ENCODE data around the gene SLIT3.

The SLIT3 gene

GRCh38 chr5:169081000-169081724, 219.8 kb downstream of the SLIT3 start:
- TF ChIP-seq, protein P1, sequence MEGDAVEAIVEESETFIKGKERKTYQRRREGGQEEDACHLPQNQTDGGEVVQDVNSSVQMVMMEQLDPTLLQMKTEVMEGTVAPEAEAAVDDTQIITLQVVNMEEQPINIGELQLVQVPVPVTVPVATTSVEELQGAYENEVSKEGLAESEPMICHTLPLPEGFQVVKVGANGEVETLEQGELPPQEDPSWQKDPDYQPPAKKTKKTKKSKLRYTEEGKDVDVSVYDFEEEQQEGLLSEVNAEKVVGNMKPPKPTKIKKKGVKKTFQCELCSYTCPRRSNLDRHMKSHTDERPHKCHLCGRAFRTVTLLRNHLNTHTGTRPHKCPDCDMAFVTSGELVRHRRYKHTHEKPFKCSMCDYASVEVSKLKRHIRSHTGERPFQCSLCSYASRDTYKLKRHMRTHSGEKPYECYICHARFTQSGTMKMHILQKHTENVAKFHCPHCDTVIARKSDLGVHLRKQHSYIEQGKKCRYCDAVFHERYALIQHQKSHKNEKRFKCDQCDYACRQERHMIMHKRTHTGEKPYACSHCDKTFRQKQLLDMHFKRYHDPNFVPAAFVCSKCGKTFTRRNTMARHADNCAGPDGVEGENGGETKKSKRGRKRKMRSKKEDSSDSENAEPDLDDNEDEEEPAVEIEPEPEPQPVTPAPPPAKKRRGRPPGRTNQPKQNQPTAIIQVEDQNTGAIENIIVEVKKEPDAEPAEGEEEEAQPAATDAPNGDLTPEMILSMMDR (IDR thresholded peaks at IDR 0.05): no peak
- Histone ChIP-seq H3K27ac (no peak overlapping the region), H3K9ac (no peak overlapping the region)

DNA sequence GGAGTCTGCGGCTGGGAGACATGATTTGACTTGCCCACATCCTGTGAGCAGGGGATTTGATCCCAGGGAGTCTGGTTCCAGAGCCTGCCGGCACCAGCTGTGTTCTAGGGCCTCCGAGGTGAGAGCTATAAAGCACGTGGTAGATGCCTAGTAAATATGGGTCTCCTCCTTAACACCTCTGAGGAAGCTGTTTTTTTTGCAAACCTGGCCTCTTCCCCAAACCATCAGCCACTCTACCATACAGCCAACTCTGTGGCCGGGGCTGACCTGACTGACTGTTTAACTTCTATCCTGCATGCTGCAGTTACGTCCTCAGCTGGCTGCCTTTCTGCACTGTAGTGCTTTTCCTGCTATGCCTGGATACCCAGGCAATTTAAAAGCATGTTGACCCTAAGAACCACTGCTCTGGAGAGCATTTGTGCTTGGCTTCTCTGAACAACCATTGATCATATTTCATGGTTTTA, 220.5 kb downstream of the SLIT3 start:
- no peak overlapping the region for H3K4me2 ChIP-seq (ENCODE audit: low read length)
- no peaks in the 10 kb centered on the region for H3K9me3 ChIP-seq (ENCODE audit: control insufficient read depth, low read length)
- H3K36me3 ChIP-seq (ENCODE audit: control insufficient read depth, insufficient read depth, low read length): no peaks in the 10 kb centered on the region
- H3K79me2 ChIP-seq: peaks cover 11% of the 10 kb centered on the region
- no peaks in the 10 kb centered on the region for H3K27me3 ChIP-seq (ENCODE audit: control insufficient read depth, insufficient read depth, low read length)
- H3K4me1 ChIP-seq: no peaks in the 10 kb centered on the region
- H2AFZ ChIP-seq: no peak overlapping the region
- H3K27ac ChIP-seq: no peak overlapping the region
- TF ChIP-seq, protein P1 (IDR thresholded peaks at IDR 0.05): no peak
- H3K4me3 ChIP-seq (ENCODE audit: low read depth, low read length): no peak overlapping the region
- no peak overlapping the region for H3K9ac ChIP-seq

More at GRCh38 chr5:169081000-169081724, 219.8 kb downstream of the SLIT3 start:
- no peak overlapping the region for H2AFZ ChIP-seq
- no peaks in the 10 kb centered on the region for H3K27me3 ChIP-seq (ENCODE audit: control insufficient read depth, insufficient read depth, low read length)
- H3K36me3 ChIP-seq (ENCODE audit: control insufficient read depth, insufficient read depth, low read length): no peaks in the 10 kb centered on the region
- H3K4me2 ChIP-seq (ENCODE audit: low read length): no peak overlapping the region
- no peaks in the 10 kb centered on the region for H3K4me1 ChIP-seq
- no peaks in the 10 kb centered on the region for H3K9me3 ChIP-seq (ENCODE audit: control insufficient read depth, low read length)
- no peak overlapping the region for H3K4me3 ChIP-seq (ENCODE audit: low read depth, low read length)
- peaks cover 17% of the 10 kb centered on the region for H3K79me2 ChIP-seq

DNA sequence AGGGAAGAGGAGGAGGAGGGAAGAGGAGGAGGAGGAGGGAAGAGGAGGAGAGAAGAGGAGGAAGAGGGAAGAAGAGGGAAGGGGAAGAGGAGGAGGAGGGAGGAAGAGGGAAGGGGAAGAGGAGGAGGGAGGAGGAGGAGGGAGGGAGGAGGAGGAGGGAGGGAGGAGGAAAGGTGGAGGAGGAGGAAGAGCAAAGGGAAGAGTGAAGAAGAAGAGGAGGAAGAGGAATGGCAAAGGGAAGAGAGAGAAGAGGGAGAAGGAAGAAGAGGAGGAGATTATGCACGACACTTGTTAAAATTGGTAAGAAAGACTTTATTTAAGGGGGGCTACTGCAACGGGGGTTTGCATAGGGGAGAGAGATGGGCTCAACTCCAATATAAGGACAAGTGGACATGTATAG, 221.2 kb downstream of the SLIT3 start:
- no peaks in the 10 kb centered on the region for H3K27me3 ChIP-seq (ENCODE audit: control insufficient read depth, insufficient read depth, low read length)
- H3K4me2 ChIP-seq (ENCODE audit: low read length): no peak overlapping the region
- H3K79me2 ChIP-seq: peaks cover 8% of the 10 kb centered on the region
- H3K9me3 ChIP-seq (ENCODE audit: control insufficient read depth, low read length): no peaks in the 10 kb centered on the region
- H3K4me3 ChIP-seq (ENCODE audit: low read depth, low read length): no peak overlapping the region
- no peaks in the 10 kb centered on the region for H3K4me1 ChIP-seq
- no peaks in the 10 kb centered on the region for H3K36me3 ChIP-seq (ENCODE audit: control insufficient read depth, insufficient read depth, low read length)
- no peak overlapping the region for H3K27ac ChIP-seq
- H2AFZ ChIP-seq: no peak overlapping the region
- H3K9ac ChIP-seq: no peak overlapping the region
- TF ChIP-seq, protein P1 (IDR thresholded peaks at IDR 0.05): no peak

GRCh38 chr5:169074839-169075238, 226.1 kb downstream of the SLIT3 start:
- Histone ChIP-seq H3K4me3 (ENCODE audit: low read depth, low read length) (no peak overlapping the region), H3K27ac (no peak overlapping the region), H3K4me1 (peaks cover 13% of the 10 kb centered on the region), H3K9ac (no peak overlapping the region), H3K36me3 (ENCODE audit: control insufficient read depth, insufficient read depth, low read length) (no peaks in the 10 kb centered on the region), H3K9me3 (ENCODE audit: control insufficient read depth, low read length) (no peaks in the 10 kb centered on the region), H3K27me3 (ENCODE audit: control insufficient read depth, insufficient read depth, low read length) (no peaks in the 10 kb centered on the region), H3K79me2 (peaks cover 6% of the 10 kb centered on the region), H2AFZ (no peak overlapping the region), H3K4me2 (ENCODE audit: low read length) (no peak overlapping the region)
- TF ChIP-seq, protein P1 (IDR thresholded peaks at IDR 0.05): no peak

- Histone ChIP-seq H2AFZ (no peak overlapping the region), H3K4me2 (ENCODE audit: low read length) (no peak overlapping the region), H3K79me2 (peaks cover 6% of the 10 kb centered on the region), H3K27ac (no peak overlapping the region), H3K27me3 (ENCODE audit: control insufficient read depth, insufficient read depth, low read length) (no peaks in the 10 kb centered on the region), H3K36me3 (ENCODE audit: control insufficient read depth, insufficient read depth, low read length) (no peaks in the 10 kb centered on the region), H3K9ac (no peak overlapping the region), H3K4me3 (ENCODE audit: low read depth, low read length) (no peak overlapping the region), H3K9me3 (ENCODE audit: control insufficient read depth, low read length) (no peaks in the 10 kb centered on the region), H3K4me1 (peaks cover 19% of the 10 kb centered on the region)
- TF ChIP-seq, protein P1 (IDR thresholded peaks at IDR 0.05): no peak
Measured at GRCh38 chr5:169072233-169072632, 228.7 kb downstream of the SLIT3 start.
